Endothelial cell of umbilical vein (primary cell): ENCODE measurements around the gene MAST4. TPM values are rescaled to one million over a fixed set of nuclear protein-coding genes. Genes with fewer than 3 reads are reported as not detected.
A peak's percentile ranks its signal among the peaks of the same experiment; 100 is the strongest.

ENCODE experiments used
- BruUV-seq: library from RNA; stranded (reverse); fragments of 400-500 nt; replicated peaks from 2 replicates; lab custom pipeline; 2021; lab: Mats Ljungman, UMichigan
- CTCF ChIA-PET: fragments of 300-600, 350-600 bp; sonication (Branson Sonifier 250); formaldehyde crosslinking; loops from one replicate; lab custom pipeline; 2021; ENCODE audit warnings: antibody characterized with exemption, inconsistent platforms; lab: Charles Lee
- POLR2A ChIA-PET: fragments of 300-600, 350-600 bp; sonication (Branson Sonifier 250); formaldehyde crosslinking; loops from one replicate; lab custom pipeline; 2021; ENCODE audit warnings: antibody characterized with exemption, inconsistent platforms; lab: Charles Lee
- DNase-seq: peaks from one replicate; pipeline ENCODE4 v3.0.0-alpha.2; 2011; ENCODE audit warnings: low read depth, low spot score
- FAIRE-seq: peaks from 2 replicates; lab custom pipeline; 2011; peaks lifted over from hg19 to GRCh38; lab: Jason Lieb, UNC
- H2AFZ ChIP-seq: 2 replicates; pipeline ENCODE4 v1.6.0; 2012; ENCODE audit warnings: low read depth, low read length, control low read depth, inconsistent platforms
- H3K27ac ChIP-seq: 2 replicates; pipeline ENCODE4 v1.5.1; 2011; ENCODE audit warnings: low read depth, mild to moderate bottlenecking, control low read depth, low read length, moderate library complexity; ENCODE audit not compliant: insufficient read depth
- H3K27me3 ChIP-seq, 2 experiments: 2 replicates each; pipeline versions ENCODE4 v1.6.0 to v1.6.1; 2011; ENCODE audit warnings: low read length in 2 of 2, mixed read lengths in 1 of 2; ENCODE audit not compliant: control insufficient read depth in 2 of 2, insufficient read depth in 2 of 2
- H3K36me3 ChIP-seq, 2 experiments: 2 replicates in 1 of 2; 3 replicates in 1 of 2; pipeline ENCODE4 v1.5.1; 2011; ENCODE audit warnings: low read length in 2 of 2, mild to moderate bottlenecking in 1 of 2, moderate library complexity in 1 of 2; ENCODE audit not compliant: control insufficient read depth in 2 of 2, insufficient read depth in 2 of 2; ENCODE audit errors: extremely low read depth in 1 of 2
- H3K4me1 ChIP-seq: 3 replicates; pipeline ENCODE4 v1.5.1; 2011; ENCODE audit warnings: mild to moderate bottlenecking, low read length; ENCODE audit not compliant: control insufficient read depth, insufficient read depth; ENCODE audit errors: extremely low read depth
- H3K4me2 ChIP-seq: 2 replicates; pipeline ENCODE4 v1.6.1; 2011; ENCODE audit warnings: low read length, control low read depth, mixed read lengths; ENCODE audit not compliant: insufficient read depth
- H3K4me3 ChIP-seq, 3 experiments: fragments of 200-600 bp in 1 of 3; sonication (generic), shearing (Covaris generic) in 1 of 3; replicated peaks in 1 of 3; 2 replicates each; pipeline ENCODE4 v1.5.1; 2011 to 2016; ENCODE audit warnings: control low read depth in 3 of 3, low read length in 3 of 3, mild to moderate bottlenecking in 2 of 3, inconsistent platforms in 1 of 3, low read depth in 1 of 3, moderate library complexity in 1 of 3; ENCODE audit not compliant: insufficient read depth in 1 of 3
- H3K79me2 ChIP-seq: 2 replicates; pipeline ENCODE4 v1.6.0; 2012; ENCODE audit warnings: low read length, inconsistent platforms; ENCODE audit not compliant: control insufficient read depth, insufficient read depth
- H3K9ac ChIP-seq: replicated peaks from 2 replicates; pipeline ENCODE3; 2011; ENCODE audit warnings: low read length, control low read depth; ENCODE audit not compliant: insufficient read depth; ENCODE audit errors: extremely low read depth
- H3K9me1 ChIP-seq: replicated peaks from 3 replicates; pipeline ENCODE4 v1.6.0; 2011; ENCODE audit warnings: mild to moderate bottlenecking, low read length; ENCODE audit not compliant: control insufficient read depth, insufficient read depth; ENCODE audit errors: extremely low read depth
- H3K9me3 ChIP-seq: replicated peaks from 2 replicates; pipeline ENCODE4 v1.5.1; 2012; ENCODE audit warnings: low read length, inconsistent platforms; ENCODE audit not compliant: control insufficient read depth, insufficient read depth
- H4K20me1 ChIP-seq: replicated peaks from 2 replicates; pipeline ENCODE3; 2011; ENCODE audit warnings: mild to moderate bottlenecking, low read length; ENCODE audit not compliant: control insufficient read depth, insufficient read depth; ENCODE audit errors: extremely low read depth
- CTCF ChIP-seq, 2 donors: IDR thresholded peaks; 1 replicate in 1 of 2; 2 replicates in 1 of 2; pipeline ENCODE4 v1.5.1; 2011; ENCODE audit warnings: low read length in 2 of 2, mild to moderate bottlenecking in 2 of 2, moderate library complexity in 2 of 2, control low read depth in 1 of 2, inconsistent platforms in 1 of 2, low read depth in 1 of 2; ENCODE audit not compliant: insufficient read depth in 1 of 2; ENCODE audit errors: extremely low read depth in 1 of 2
- EZH2 ChIP-seq: IDR thresholded peaks from 2 replicates; pipeline ENCODE4 v1.6.1; 2012; ENCODE audit warnings: borderline replicate concordance, low read depth, mild to moderate bottlenecking, moderate library complexity, low read length, inconsistent platforms; ENCODE audit not compliant: severe bottlenecking
- FOS ChIP-seq: IDR thresholded peaks from 2 replicates; pipeline ENCODE4 v1.6.1; 2011; ENCODE audit warnings: mild to moderate bottlenecking, low read length, moderate library complexity, borderline replicate concordance; ENCODE audit not compliant: insufficient read depth
- GATA2 ChIP-seq: IDR thresholded peaks from 2 replicates; pipeline ENCODE4 v1.7.0; 2011; ENCODE audit warnings: low read depth, mild to moderate bottlenecking, moderate library complexity, mixed read lengths, low read length; ENCODE audit not compliant: insufficient read length, insufficient read depth
- JUN ChIP-seq: IDR thresholded peaks from 2 replicates; pipeline ENCODE4 v1.6.1; 2011; ENCODE audit warnings: borderline replicate concordance, low read depth; ENCODE audit not compliant: insufficient read length, insufficient read depth
- MAX ChIP-seq: IDR thresholded peaks from 2 replicates; pipeline ENCODE4 v1.6.1; 2011; ENCODE audit not compliant: insufficient read depth, insufficient read length
- MYC ChIP-seq: IDR thresholded peaks from one replicate; pipeline ENCODE4 v1.6.1; 2011; ENCODE audit warnings: mild to moderate bottlenecking, low read depth, low read length
- POLR2A ChIP-seq: IDR thresholded peaks from 2 replicates; pipeline ENCODE4 v1.6.1; 2012; ENCODE audit warnings: low read depth, mild to moderate bottlenecking, control low read depth, low read length
- POLR2AphosphoS5 ChIP-seq: IDR thresholded peaks from 2 replicates; pipeline ENCODE4 v1.6.1; 2012; ENCODE audit warnings: low read depth, mild to moderate bottlenecking, control low read depth, low read length, moderate library complexity; ENCODE audit not compliant: insufficient read depth
- dilution Hi-C: fragments of 300-500 bp; cut with MboI; formaldehyde crosslinking; loops from one replicate; pipeline ENCODE4 v1.15.0; 2019; ENCODE audit warnings: low sequenced_read_pairs; ENCODE audit not compliant: extremely low pct_ligation_motif_present
- intact Hi-C: fragments of 100-400 bp; cut with micrococcal nuclease; formaldehyde crosslinking; loops from one replicate; pipeline ENCODE4 v1.10.0; 2022
- polyA plus RNA-seq, 4 experiments: library from polyadenylated mRNA; depleted of rRNA in 3 of 4; stranded (reverse) in 3 of 4; unstranded in 1 of 4; fragments of >200 nt; gene quantifications; 2 replicates each; pipeline versions ENCODE4 v1.2.1 to v1.2.3, GENCODE V29; 2011 to 2012; ENCODE audit warnings: missing spikeins in 1 of 4
- total RNA-seq: library from RNA; stranded (reverse); gene quantifications from 2 replicates; pipeline ENCODE4 v1.2.3, GENCODE V29; 2021

MAST4 gene
- total and polyA plus RNA-seq, 2 donors (not counting 3 experiments of a cell fraction or from before 2014, with no cell fraction given) = 40.2 to 116 TPM

GRCh38 chr5:66896171-66896570 lies 300.0 kb downstream of the MAST4 start:
- peaks cover 0 to 2% of the 10 kb centered on the region in 2 experiments for H3K36me3 ChIP-seq
- intact Hi-C loops (no loop called here), dilution Hi-C loops (no loop called here)
- peak; percentile 66 for FAIRE-seq
- no peak overlapping the region for H3K4me3 ChIP-seq
- no peak overlapping the region for H3K4me2 ChIP-seq
- H3K9ac ChIP-seq = no peak overlapping the region
- H3K4me1 ChIP-seq = peaks cover under 1% of the 10 kb centered on the region
- ChIA-PET POLR2A (no interaction called here), CTCF (interaction anchor here (1.0 kb wide), 1 partner anchor 81 kb away, joined by 3 read pairs; no protein-coding TSS in a partner anchor)
- no peak overlapping the region for H2AFZ ChIP-seq
- no TSS peak for BruUV-seq
- no peak overlapping the region for H3K27ac ChIP-seq
- H3K79me2 ChIP-seq = no peaks in the 10 kb centered on the region
- no peaks in the 10 kb centered on the region for H3K9me1 ChIP-seq
- H3K27me3 ChIP-seq = no peaks in the 10 kb centered on the region
- H3K9me3 ChIP-seq = no peaks in the 10 kb centered on the region
- peaks cover 6% of the 10 kb centered on the region for H4K20me1 ChIP-seq
- TF ChIP-seq FOS (peak; percentile 19), GATA2 (no peak), MYC (no peak), MAX (no peak)
- DNase-seq = no peak

- H3K4me1 ChIP-seq = no peaks in the 10 kb centered on the region
- FAIRE-seq = no peak
- intact Hi-C loops (no loop called here), dilution Hi-C loops (no loop called here)
- no peak overlapping the region for H3K4me2 ChIP-seq
- no peaks in the 10 kb centered on the region for H3K9me3 ChIP-seq
- no peak overlapping the region for H2AFZ ChIP-seq
- TF ChIP-seq JUN (no peak), FOS (no peak), EZH2 (no peak), MAX (no peak), CTCF (IDR thresholded peaks at IDR 0.05; ENCODE audit: extremely low read depth in 1 of 2, insufficient read depth in 1 of 2, low read depth in 1 of 2, low read length in 2 of 2) (no peak), POLR2A (no peak), GATA2 (no peak), POLR2AphosphoS5 (no peak), MYC (no peak)
- no peak overlapping the region for H3K4me3 ChIP-seq
- no peaks in the 10 kb centered on the region for H3K79me2 ChIP-seq
- CTCF ChIA-PET = interaction anchor here (0.8 to 1.2 kb wide), 3 partner anchors 15 to 591 kb away, joined by 3 read pairs; no protein-coding TSS in a partner anchor
- peaks cover 0 to 2% of the 10 kb centered on the region in 2 experiments for H3K36me3 ChIP-seq
- no peaks in the 10 kb centered on the region for H3K27me3 ChIP-seq
- no TSS peak for BruUV-seq
- POLR2A ChIA-PET = no interaction called here
- H3K9ac ChIP-seq = no peak overlapping the region
- no peak for DNase-seq
- no peaks in the 10 kb centered on the region for H3K9me1 ChIP-seq
- no peak overlapping the region for H3K27ac ChIP-seq
- H4K20me1 ChIP-seq = peaks cover 6% of the 10 kb centered on the region
Measured at GRCh38 chr5:66897356-66897755, 301.2 kb downstream of the MAST4 start.
